WTC11 (cell line): ENCODE measurements around the gene JMJD7. TPM values are rescaled to one million over a fixed set of nuclear protein-coding genes. Genes with fewer than 3 reads are reported as not detected.

Source experiments
- ATAC-seq: fragments of 200-7000 bp; cut with Tn5 transposase; 2 replicates; pipeline ENCODE4 v1.10.0; 2021; ENCODE audit warnings: mild to moderate bottlenecking, moderate library complexity
- CTCF ChIA-PET: fragments of 300-600 bp; sonication (Branson Sonifier 250); formaldehyde crosslinking; loops from one replicate; lab custom pipeline; 2021; ENCODE audit warnings: antibody characterized with exemption; lab: Charles Lee
- POLR2A ChIA-PET: fragments of 350-600 bp; sonication (Branson Sonifier 250); formaldehyde crosslinking; loops from one replicate; lab custom pipeline; 2021; ENCODE audit warnings: antibody characterized with exemption; lab: Charles Lee
- DNase-seq: peaks from one replicate; pipeline ENCODE4 v3.0.0; 2021; ENCODE audit warnings: low spot score
- H3K27ac Mint-ChIP-seq: 2 replicates; pipeline ENCODE4 v1.8.0; 2021; ENCODE audit warnings: mixed read lengths
- H3K27me3 Mint-ChIP-seq: 2 replicates; pipeline ENCODE4 v1.8.0; 2021; ENCODE audit warnings: low read depth, mild to moderate bottlenecking, moderate library complexity, mixed read lengths
- H3K36me3 Mint-ChIP-seq: 2 replicates; pipeline ENCODE4 v1.8.0; 2021; ENCODE audit warnings: mixed read lengths
- H3K4me1 Mint-ChIP-seq: 2 replicates; pipeline ENCODE4 v1.8.0; 2022; ENCODE audit warnings: mixed read lengths
- H3K4me3 Mint-ChIP-seq: 2 replicates; pipeline ENCODE4 v1.8.0; 2021; ENCODE audit warnings: mild to moderate bottlenecking, moderate library complexity, mixed read lengths
- H3K9me3 Mint-ChIP-seq: 2 replicates; pipeline ENCODE4 v1.8.0; 2021; ENCODE audit warnings: mixed read lengths
- CTCF ChIP-seq: fragments of 200-600 bp; IDR thresholded peaks from 2 replicates; pipeline ENCODE4 v1.8.0; 2022; ENCODE audit warnings: antibody characterized with exemption
- FOXP1 ChIP-seq: sonication (generic); formaldehyde crosslinking; IDR thresholded peaks from 2 replicates; pipeline ENCODE4 v1.8.0; 2022; ENCODE audit warnings: missing genetic modification reagents, mild to moderate bottlenecking, moderate library complexity, borderline replicate concordance
- GABPB1 ChIP-seq: sonication (generic); formaldehyde crosslinking; IDR thresholded peaks from 2 replicates; pipeline ENCODE4 v1.8.1; 2023; ENCODE audit warnings: mild to moderate bottlenecking, missing genetic modification reagents
- GRHL2 ChIP-seq: fragments of 250-450 bp; sonication (Bioruptor Pico); IDR thresholded peaks from 2 replicates; pipeline ENCODE4 v1.8.0; 2022; ENCODE audit warnings: mild to moderate bottlenecking, moderate library complexity; ENCODE audit not compliant: insufficient replicate concordance, severe bottlenecking
- KAT7 ChIP-seq: sonication (generic); formaldehyde crosslinking; IDR thresholded peaks from 2 replicates; pipeline ENCODE4 v1.8.1; 2023; ENCODE audit warnings: missing genetic modification reagents, mild to moderate bottlenecking, borderline replicate concordance
- NR3C1 ChIP-seq: sonication (generic); formaldehyde crosslinking; conservative IDR thresholded peaks from 2 replicates; pipeline ENCODE4 v1.8.1; 2023; ENCODE audit warnings: low read depth, mild to moderate bottlenecking, missing genetic modification reagents
- RORB ChIP-seq: fragments of 250-450 bp; sonication (Bioruptor Pico); IDR thresholded peaks from 2 replicates; pipeline ENCODE4 v1.9.0; 2021; ENCODE audit warnings: mild to moderate bottlenecking
- ZNF138 ChIP-seq: sonication (generic); formaldehyde crosslinking; conservative IDR thresholded peaks from 2 replicates; pipeline ENCODE4 v1.8.1; 2022; ENCODE audit warnings: mild to moderate bottlenecking, moderate library complexity, missing genetic modification reagents
- ZNF532 ChIP-seq: fragments of 250-450 bp; sonication (Bioruptor Pico); IDR thresholded peaks from 2 replicates; pipeline ENCODE4 v1.9.0; 2021; ENCODE audit warnings: mild to moderate bottlenecking, borderline replicate concordance
- total RNA-seq: library from RNA; stranded (reverse); gene quantifications from 3 replicates; pipeline ENCODE4 v1.2.3, GENCODE V29; 2021
- TF ChIP-seq, protein P1 (sequence below): sonication (generic); formaldehyde crosslinking; IDR thresholded peaks from 2 replicates; pipeline ENCODE4 v1.8.1; 2022; ENCODE audit warnings: mild to moderate bottlenecking, moderate library complexity, missing genetic modification reagents
- TF ChIP-seq, protein P2 (sequence below): sonication (generic); formaldehyde crosslinking; IDR thresholded peaks from 2 replicates; pipeline ENCODE4 v1.8.0; 2022; ENCODE audit warnings: mild to moderate bottlenecking, missing genetic modification reagents
- TF ChIP-seq, protein P3 (sequence below): sonication (generic); formaldehyde crosslinking; IDR thresholded peaks from 2 replicates; pipeline ENCODE4 v1.8.0; 2023; ENCODE audit warnings: missing genetic modification reagents
- TF ChIP-seq, protein P4 (sequence below): sonication (generic); formaldehyde crosslinking; conservative IDR thresholded peaks from 2 replicates; pipeline ENCODE4 v1.8.1; 2023; ENCODE audit warnings: mild to moderate bottlenecking, low read depth, missing genetic modification reagents, moderate library complexity

The JMJD7 gene
- total RNA-seq, 1 experiment from 2014 or later: 19.9 TPM

GRCh38 chr15:41869770-41870688, 42.1 kb downstream of the JMJD7 start (continued):
- TF ChIP-seq ZNF532 (CRISPR knock-in tag) (no peak), FOXP1 (no peak), KAT7 (CRISPR knock-in tag) (no peak), ZNF138 (CRISPR knock-in tag) (no peak), RORB (CRISPR knock-in tag) (no peak)
- TF ChIP-seq, protein P1, sequence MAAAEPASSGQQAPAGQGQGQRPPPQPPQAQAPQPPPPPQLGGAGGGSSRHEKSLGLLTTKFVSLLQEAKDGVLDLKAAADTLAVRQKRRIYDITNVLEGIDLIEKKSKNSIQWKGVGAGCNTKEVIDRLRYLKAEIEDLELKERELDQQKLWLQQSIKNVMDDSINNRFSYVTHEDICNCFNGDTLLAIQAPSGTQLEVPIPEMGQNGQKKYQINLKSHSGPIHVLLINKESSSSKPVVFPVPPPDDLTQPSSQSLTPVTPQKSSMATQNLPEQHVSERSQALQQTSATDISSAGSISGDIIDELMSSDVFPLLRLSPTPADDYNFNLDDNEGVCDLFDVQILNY (CRISPR knock-in tag): no peak

GRCh38 chr15:41870689-41871081, 42.8 kb downstream of the JMJD7 start:
- peak overlapping the region; percentile 91 for H3K27ac Mint-ChIP-seq
- no peaks in the 10 kb centered on the region for H3K36me3 Mint-ChIP-seq
- H3K4me1 Mint-ChIP-seq: no peaks in the 10 kb centered on the region
- no peak for ATAC-seq
- POLR2A ChIA-PET: no interaction called here
- TF ChIP-seq CTCF (no peak), NR3C1 (CRISPR knock-in tag) (no peak), GABPB1 (CRISPR knock-in tag) (no peak), GRHL2 (CRISPR knock-in tag) (no peak), ZNF138 (CRISPR knock-in tag) (no peak)
- TF ChIP-seq, protein P2, sequence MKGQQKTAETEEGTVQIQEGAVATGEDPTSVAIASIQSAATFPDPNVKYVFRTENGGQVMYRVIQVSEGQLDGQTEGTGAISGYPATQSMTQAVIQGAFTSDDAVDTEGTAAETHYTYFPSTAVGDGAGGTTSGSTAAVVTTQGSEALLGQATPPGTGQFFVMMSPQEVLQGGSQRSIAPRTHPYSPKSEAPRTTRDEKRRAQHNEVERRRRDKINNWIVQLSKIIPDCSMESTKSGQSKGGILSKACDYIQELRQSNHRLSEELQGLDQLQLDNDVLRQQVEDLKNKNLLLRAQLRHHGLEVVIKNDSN (CRISPR knock-in tag): no peak
- TF ChIP-seq, protein P3, sequence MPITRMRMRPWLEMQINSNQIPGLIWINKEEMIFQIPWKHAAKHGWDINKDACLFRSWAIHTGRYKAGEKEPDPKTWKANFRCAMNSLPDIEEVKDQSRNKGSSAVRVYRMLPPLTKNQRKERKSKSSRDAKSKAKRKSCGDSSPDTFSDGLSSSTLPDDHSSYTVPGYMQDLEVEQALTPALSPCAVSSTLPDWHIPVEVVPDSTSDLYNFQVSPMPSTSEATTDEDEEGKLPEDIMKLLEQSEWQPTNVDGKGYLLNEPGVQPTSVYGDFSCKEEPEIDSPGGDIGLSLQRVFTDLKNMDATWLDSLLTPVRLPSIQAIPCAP (CRISPR knock-in tag): no peak
- TF ChIP-seq, protein P4, sequence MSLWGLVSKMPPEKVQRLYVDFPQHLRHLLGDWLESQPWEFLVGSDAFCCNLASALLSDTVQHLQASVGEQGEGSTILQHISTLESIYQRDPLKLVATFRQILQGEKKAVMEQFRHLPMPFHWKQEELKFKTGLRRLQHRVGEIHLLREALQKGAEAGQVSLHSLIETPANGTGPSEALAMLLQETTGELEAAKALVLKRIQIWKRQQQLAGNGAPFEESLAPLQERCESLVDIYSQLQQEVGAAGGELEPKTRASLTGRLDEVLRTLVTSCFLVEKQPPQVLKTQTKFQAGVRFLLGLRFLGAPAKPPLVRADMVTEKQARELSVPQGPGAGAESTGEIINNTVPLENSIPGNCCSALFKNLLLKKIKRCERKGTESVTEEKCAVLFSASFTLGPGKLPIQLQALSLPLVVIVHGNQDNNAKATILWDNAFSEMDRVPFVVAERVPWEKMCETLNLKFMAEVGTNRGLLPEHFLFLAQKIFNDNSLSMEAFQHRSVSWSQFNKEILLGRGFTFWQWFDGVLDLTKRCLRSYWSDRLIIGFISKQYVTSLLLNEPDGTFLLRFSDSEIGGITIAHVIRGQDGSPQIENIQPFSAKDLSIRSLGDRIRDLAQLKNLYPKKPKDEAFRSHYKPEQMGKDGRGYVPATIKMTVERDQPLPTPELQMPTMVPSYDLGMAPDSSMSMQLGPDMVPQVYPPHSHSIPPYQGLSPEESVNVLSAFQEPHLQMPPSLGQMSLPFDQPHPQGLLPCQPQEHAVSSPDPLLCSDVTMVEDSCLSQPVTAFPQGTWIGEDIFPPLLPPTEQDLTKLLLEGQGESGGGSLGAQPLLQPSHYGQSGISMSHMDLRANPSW: no peak
- H3K4me3 Mint-ChIP-seq: no peak overlapping the region
- no peak for DNase-seq
- CTCF ChIA-PET: interaction anchor here (0.7 to 1.2 kb wide), 4 partner anchors 11 to 96 kb away, joined by 3 to 7 read pairs (median 3); no protein-coding TSS in a partner anchor
- no peaks in the 10 kb centered on the region; the same call in 1 of the 2 replicates for H3K27me3 Mint-ChIP-seq
- no peaks in the 10 kb centered on the region for H3K9me3 Mint-ChIP-seq
